KOPT-K1 (cell line): Measurements from ENCODE around the gene GAP43.

ENCODE experiments used
- H3K27ac ChIP-seq: fragments of 200-600 bp; sonication (generic); 2 replicates; pipeline ENCODE4 v1.5.1; 2016; ENCODE audit warnings: antibody characterized with exemption, mild to moderate bottlenecking, low read depth, low read length; ENCODE audit not compliant: poor library complexity, severe bottlenecking
- H3K36me3 ChIP-seq: fragments of 200-600 bp; sonication (generic); 2 replicates; pipeline ENCODE4 v1.5.1; 2017; ENCODE audit warnings: antibody characterized with exemption, mild to moderate bottlenecking, low read length, moderate library complexity; ENCODE audit not compliant: insufficient read depth
- H3K9me3 ChIP-seq: fragments of 200-600 bp; sonication (generic); 2 replicates; pipeline ENCODE4 v1.5.1; 2017; ENCODE audit warnings: antibody characterized with exemption, low read length, mild to moderate bottlenecking; ENCODE audit not compliant: insufficient read depth, poor library complexity, severe bottlenecking

The GAP43 gene

GRCh38 chr3:115616461-115616860, 6.8 kb upstream of the GAP43 start:
- Histone ChIP-seq H3K36me3 (no peaks in the 10 kb centered on the region), H3K9me3 (no peaks in the 10 kb centered on the region), H3K27ac (no peak overlapping the region)

- no peaks in the 10 kb centered on the region for H3K9me3 ChIP-seq
These were observed 5.7 kb upstream of the GAP43 start for GRCh38 chr3:115617591-115617990.

GRCh38 chr3:115624029-115624741, 875 bp downstream of the GAP43 start:
- Histone ChIP-seq H3K9me3 (no peaks in the 10 kb centered on the region), H3K36me3 (no peaks in the 10 kb centered on the region), H3K27ac (no peak overlapping the region)

More at GRCh38 chr3:115617591-115617990, 5.7 kb upstream of the GAP43 start:
- H3K36me3 ChIP-seq, result no peaks in the 10 kb centered on the region
- no peak overlapping the region for H3K27ac ChIP-seq

- no peaks in the 10 kb centered on the region for H3K9me3 ChIP-seq
- no peaks in the 10 kb centered on the region for H3K36me3 ChIP-seq
- H3K27ac ChIP-seq, result no peak overlapping the region
These were observed 1.6 kb downstream of the GAP43 start for GRCh38 chr3:115624901-115625300.

GRCh38 chr3:115626006-115626409, 2.7 kb downstream of the GAP43 start:
- Histone ChIP-seq H3K27ac (no peak overlapping the region), H3K36me3 (no peaks in the 10 kb centered on the region), H3K9me3 (no peaks in the 10 kb centered on the region)

- no peaks in the 10 kb centered on the region for H3K9me3 ChIP-seq
- no peaks in the 10 kb centered on the region for H3K36me3 ChIP-seq
- H3K27ac ChIP-seq, result no peak overlapping the region
These were observed 3.4 kb downstream of the GAP43 start for GRCh38 chr3:115626721-115627120.

- Histone ChIP-seq H3K9me3 (no peaks in the 10 kb centered on the region), H3K36me3 (no peaks in the 10 kb centered on the region), H3K27ac (no peak overlapping the region)
These were observed 4.1 kb downstream of the GAP43 start for GRCh38 chr3:115627180-115628074.

- no peaks in the 10 kb centered on the region for H3K36me3 ChIP-seq
- H3K27ac ChIP-seq, result no peak overlapping the region
- H3K9me3 ChIP-seq, result no peaks in the 10 kb centered on the region
These were observed 4.7 kb downstream of the GAP43 start for GRCh38 chr3:115628075-115628412.

- no peak overlapping the region for H3K27ac ChIP-seq
- no peaks in the 10 kb centered on the region for H3K36me3 ChIP-seq
- no peaks in the 10 kb centered on the region for H3K9me3 ChIP-seq
These were observed 7.5 kb downstream of the GAP43 start for GRCh38 chr3:115630850-115631249.

GRCh38 chr3:115632026-115632425, 8.7 kb downstream of the GAP43 start:
- Histone ChIP-seq H3K27ac (no peak overlapping the region), H3K36me3 (no peaks in the 10 kb centered on the region), H3K9me3 (no peaks in the 10 kb centered on the region)

- H3K9me3 ChIP-seq, result no peaks in the 10 kb centered on the region
These were observed 10.2 kb downstream of the GAP43 start for GRCh38 chr3:115633467-115633866.

GRCh38 chr3:115634052-115634451, 10.7 kb downstream of the GAP43 start:
- Histone ChIP-seq H3K36me3 (no peaks in the 10 kb centered on the region), H3K9me3 (no peaks in the 10 kb centered on the region), H3K27ac (no peak overlapping the region)

More at GRCh38 chr3:115633467-115633866, 10.2 kb downstream of the GAP43 start:
- H3K27ac ChIP-seq, result no peak overlapping the region
- H3K36me3 ChIP-seq, result no peaks in the 10 kb centered on the region

- H3K36me3 ChIP-seq, result no peaks in the 10 kb centered on the region
- H3K27ac ChIP-seq, result no peak overlapping the region
- H3K9me3 ChIP-seq, result no peaks in the 10 kb centered on the region
These were observed 12.1 kb downstream of the GAP43 start for GRCh38 chr3:115635406-115635805.

- Histone ChIP-seq H3K9me3 (no peaks in the 10 kb centered on the region), H3K36me3 (no peaks in the 10 kb centered on the region), H3K27ac (no peak overlapping the region)
These were observed 14.9 kb downstream of the GAP43 start for GRCh38 chr3:115638241-115638640.

- Histone ChIP-seq H3K9me3 (no peaks in the 10 kb centered on the region), H3K27ac (no peak overlapping the region), H3K36me3 (no peaks in the 10 kb centered on the region)
These were observed 15.7 kb downstream of the GAP43 start for GRCh38 chr3:115638991-115639390.
